Glutamatergic neuron (in vitro differentiated cells): ENCODE results near the gene DOCK9. TPM values are rescaled to one million over a fixed set of nuclear protein-coding genes. Genes with fewer than 3 reads are reported as not detected.

Experiments used
- DNase-seq: peaks from one replicate; pipeline ENCODE4 v3.0.0; 2022
- H3K27ac Mint-ChIP-seq: one replicate; pipeline ENCODE4 v1.8.0; 2020; ENCODE audit warnings: mild to moderate bottlenecking, mixed read lengths, inconsistent platforms; ENCODE audit not compliant: unreplicated experiment
- H3K27me3 Mint-ChIP-seq: one replicate; pipeline ENCODE4 v1.8.0; 2020; ENCODE audit warnings: mild to moderate bottlenecking, moderate library complexity, mixed read lengths, inconsistent platforms; ENCODE audit not compliant: unreplicated experiment
- H3K36me3 Mint-ChIP-seq: one replicate; pipeline ENCODE4 v1.8.0; 2020; ENCODE audit warnings: mild to moderate bottlenecking, mixed read lengths, inconsistent platforms; ENCODE audit not compliant: unreplicated experiment
- H3K4me1 Mint-ChIP-seq: one replicate; pipeline ENCODE4 v1.8.0; 2020; ENCODE audit warnings: mild to moderate bottlenecking, low read depth, mixed read lengths, inconsistent platforms; ENCODE audit not compliant: unreplicated experiment
- H3K4me3 Mint-ChIP-seq: one replicate; pipeline ENCODE4 v1.8.0; 2020; ENCODE audit warnings: mild to moderate bottlenecking, mixed read lengths, inconsistent platforms; ENCODE audit not compliant: unreplicated experiment
- H3K9me3 Mint-ChIP-seq: one replicate; pipeline ENCODE4 v1.8.0; 2020; ENCODE audit warnings: mild to moderate bottlenecking, moderate library complexity, mixed read lengths, inconsistent platforms; ENCODE audit not compliant: unreplicated experiment
- CTCF ChIP-seq: fragments of 200-600 bp; sonication (generic); IDR thresholded peaks from one replicate; pipeline ENCODE4 v1.5.0; 2021; ENCODE audit not compliant: partially characterized antibody, unreplicated experiment
- total RNA-seq: library from RNA; stranded (reverse); fragmentation: NEBNext Ultra II Directional; extraction: Animal tissue kit (Norgen Biotek cat#: 25700); gene quantifications from one replicate; pipeline ENCODE4 v1.2.1, GENCODE V29; 2021; ENCODE audit not compliant: unreplicated experiment

Gene DOCK9
- total RNA-seq, 1 donor from 2014 or later, result 4.5 TPM

GRCh38 chr13:98910501-98910951, 67.3 kb downstream of the DOCK9 start:
- H3K27me3 Mint-ChIP-seq, result peaks cover 3% of the 10 kb centered on the region
- TF ChIP-seq CTCF, result no peak
- no peak overlapping the region for H3K27ac Mint-ChIP-seq
- H3K36me3 Mint-ChIP-seq, result no peaks in the 10 kb centered on the region
- no peak overlapping the region for H3K4me3 Mint-ChIP-seq
- DNase-seq, result no peak
- no peaks in the 10 kb centered on the region for H3K4me1 Mint-ChIP-seq
- peaks cover 2% of the 10 kb centered on the region for H3K9me3 Mint-ChIP-seq

DNA sequence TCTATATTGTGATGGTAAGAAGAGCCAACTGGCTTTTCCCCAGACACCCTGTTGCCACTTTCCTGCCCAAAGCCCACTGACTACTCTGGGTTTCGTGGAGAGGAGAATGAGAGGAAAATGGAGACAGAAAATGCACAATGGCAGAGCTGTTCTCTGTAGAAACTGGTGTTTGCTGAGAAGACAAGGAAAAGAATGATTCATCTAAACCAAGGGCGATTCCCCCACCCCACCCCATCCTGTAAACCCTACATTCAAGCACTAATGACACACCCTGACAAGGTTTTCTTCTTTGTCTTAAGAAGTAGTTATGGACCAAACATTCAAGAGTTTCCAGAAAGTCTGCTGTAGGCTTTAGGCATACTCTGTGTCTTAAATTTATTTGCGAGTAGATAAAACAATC, 68.8 kb downstream of the DOCK9 start:
- Mint-ChIP-seq H3K36me3 (no peaks in the 10 kb centered on the region), H3K27me3 (peaks cover 3% of the 10 kb centered on the region), H3K9me3 (peaks cover 2% of the 10 kb centered on the region), H3K27ac (no peak overlapping the region), H3K4me3 (no peak overlapping the region), H3K4me1 (no peaks in the 10 kb centered on the region)
- no peak for TF ChIP-seq CTCF
- no peak for DNase-seq

GRCh38 chr13:98906746-98907502, 70.9 kb downstream of the DOCK9 start:
- DNase-seq, result no peak
- Mint-ChIP-seq H3K36me3 (no peaks in the 10 kb centered on the region), H3K9me3 (peaks cover 2% of the 10 kb centered on the region), H3K27me3 (peaks cover 3% of the 10 kb centered on the region), H3K4me1 (no peaks in the 10 kb centered on the region), H3K27ac (no peak overlapping the region), H3K4me3 (no peak overlapping the region)
- no peak for TF ChIP-seq CTCF

GRCh38 chr13:98905199-98905598, 72.7 kb downstream of the DOCK9 start:
- TF ChIP-seq CTCF, result no peak
- DNase-seq, result no peak
- no peaks in the 10 kb centered on the region for H3K36me3 Mint-ChIP-seq
- no peak overlapping the region for H3K27ac Mint-ChIP-seq
- no peaks in the 10 kb centered on the region for H3K4me1 Mint-ChIP-seq
- no peak overlapping the region for H3K4me3 Mint-ChIP-seq
- H3K27me3 Mint-ChIP-seq, result peaks cover 3% of the 10 kb centered on the region
- peaks cover 2% of the 10 kb centered on the region for H3K9me3 Mint-ChIP-seq

GRCh38 chr13:98900442-98900841, 77.4 kb downstream of the DOCK9 start:
- TF ChIP-seq CTCF, result no peak
- Mint-ChIP-seq H3K9me3 (no peaks in the 10 kb centered on the region), H3K4me1 (no peaks in the 10 kb centered on the region)

More at GRCh38 chr13:98900442-98900841, 77.4 kb downstream of the DOCK9 start:
- no peak overlapping the region for H3K4me3 Mint-ChIP-seq
- H3K27ac Mint-ChIP-seq, result no peak overlapping the region
- H3K27me3 Mint-ChIP-seq, result peaks cover 2% of the 10 kb centered on the region
- no peak for DNase-seq
- H3K36me3 Mint-ChIP-seq, result no peaks in the 10 kb centered on the region
